D341Med (cell line): ENCODE measurements around the gene ADAMTS8.

Experiments
- DNase-seq: peaks from one replicate; pipeline ENCODE4 v3.0.0; 2012; ENCODE audit warnings: low spot score

Gene ADAMTS8, protein sequence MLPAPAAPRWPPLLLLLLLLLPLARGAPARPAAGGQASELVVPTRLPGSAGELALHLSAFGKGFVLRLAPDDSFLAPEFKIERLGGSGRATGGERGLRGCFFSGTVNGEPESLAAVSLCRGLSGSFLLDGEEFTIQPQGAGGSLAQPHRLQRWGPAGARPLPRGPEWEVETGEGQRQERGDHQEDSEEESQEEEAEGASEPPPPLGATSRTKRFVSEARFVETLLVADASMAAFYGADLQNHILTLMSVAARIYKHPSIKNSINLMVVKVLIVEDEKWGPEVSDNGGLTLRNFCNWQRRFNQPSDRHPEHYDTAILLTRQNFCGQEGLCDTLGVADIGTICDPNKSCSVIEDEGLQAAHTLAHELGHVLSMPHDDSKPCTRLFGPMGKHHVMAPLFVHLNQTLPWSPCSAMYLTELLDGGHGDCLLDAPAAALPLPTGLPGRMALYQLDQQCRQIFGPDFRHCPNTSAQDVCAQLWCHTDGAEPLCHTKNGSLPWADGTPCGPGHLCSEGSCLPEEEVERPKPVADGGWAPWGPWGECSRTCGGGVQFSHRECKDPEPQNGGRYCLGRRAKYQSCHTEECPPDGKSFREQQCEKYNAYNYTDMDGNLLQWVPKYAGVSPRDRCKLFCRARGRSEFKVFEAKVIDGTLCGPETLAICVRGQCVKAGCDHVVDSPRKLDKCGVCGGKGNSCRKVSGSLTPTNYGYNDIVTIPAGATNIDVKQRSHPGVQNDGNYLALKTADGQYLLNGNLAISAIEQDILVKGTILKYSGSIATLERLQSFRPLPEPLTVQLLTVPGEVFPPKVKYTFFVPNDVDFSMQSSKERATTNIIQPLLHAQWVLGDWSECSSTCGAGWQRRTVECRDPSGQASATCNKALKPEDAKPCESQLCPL

GRCh38 chr11:130428316-130429119, at the start of gene ADAMTS8:
Gene ADAMTS8 (minus strand): TSS chr11:130428609. CDS start chr11:130428286, 323 bp downstream.
- DNase-seq = peak; percentile 80

DNA sequence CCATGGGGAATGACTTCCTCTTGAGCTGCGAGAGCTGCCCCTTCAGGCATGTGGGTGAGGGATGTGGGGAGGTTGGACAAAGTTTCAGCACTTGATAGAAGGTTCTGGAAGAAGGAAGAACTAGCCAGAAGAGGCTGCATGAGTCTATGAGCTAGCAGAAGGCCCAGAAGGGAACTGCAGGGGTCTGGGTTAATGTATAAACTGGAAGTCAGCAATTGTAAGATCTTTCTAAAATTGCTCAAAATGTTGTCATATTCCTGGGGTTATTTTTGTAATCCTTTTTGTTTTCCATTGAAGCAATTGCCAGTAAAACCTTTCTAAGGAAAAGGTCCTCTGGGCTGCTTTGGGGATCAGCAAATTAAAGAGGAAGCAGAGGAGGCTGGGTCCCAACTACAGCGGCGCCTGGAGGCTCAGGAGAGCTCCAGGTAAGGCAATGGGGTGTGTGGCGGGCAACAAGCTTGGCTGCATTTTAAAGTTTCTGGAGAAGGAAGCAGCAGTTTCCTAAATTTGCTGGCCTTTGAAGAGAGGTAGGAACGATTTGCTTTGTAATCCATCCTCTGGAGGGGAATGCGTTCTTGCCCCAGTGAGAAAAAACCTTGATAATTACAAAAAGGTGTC, 49.3 kb upstream of the ADAMTS8 start:
- DNase-seq = no peak

DNA sequence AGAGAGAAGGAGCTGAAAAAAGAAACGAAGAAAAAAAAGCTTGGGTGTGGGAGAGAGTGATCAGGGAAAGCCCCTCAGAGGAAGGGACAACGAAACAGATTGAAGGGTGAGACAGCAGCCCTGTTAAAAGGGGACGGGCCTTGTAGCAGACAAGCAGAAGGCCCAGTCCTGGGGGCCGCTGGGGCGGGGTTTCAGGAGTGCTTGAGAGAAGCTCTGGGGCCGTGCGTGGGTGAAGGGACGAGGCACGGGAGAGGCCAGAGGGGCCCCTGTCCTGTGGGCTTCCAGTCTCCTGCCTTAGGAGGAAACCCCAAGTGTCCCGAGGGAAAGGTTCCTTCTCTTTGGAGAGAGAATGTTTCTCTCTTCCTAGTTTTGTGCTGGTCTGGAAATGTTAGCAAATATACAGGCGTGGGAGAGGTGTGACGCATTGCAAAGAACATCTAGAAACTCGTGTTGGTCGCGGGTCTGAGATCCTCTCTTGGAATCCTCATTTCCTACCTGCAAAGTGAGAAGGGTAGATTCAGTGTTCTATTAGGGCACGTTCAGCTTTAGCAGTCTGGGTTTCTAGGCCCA, 48.6 kb upstream of the ADAMTS8 start:
- no peak for DNase-seq

DNA sequence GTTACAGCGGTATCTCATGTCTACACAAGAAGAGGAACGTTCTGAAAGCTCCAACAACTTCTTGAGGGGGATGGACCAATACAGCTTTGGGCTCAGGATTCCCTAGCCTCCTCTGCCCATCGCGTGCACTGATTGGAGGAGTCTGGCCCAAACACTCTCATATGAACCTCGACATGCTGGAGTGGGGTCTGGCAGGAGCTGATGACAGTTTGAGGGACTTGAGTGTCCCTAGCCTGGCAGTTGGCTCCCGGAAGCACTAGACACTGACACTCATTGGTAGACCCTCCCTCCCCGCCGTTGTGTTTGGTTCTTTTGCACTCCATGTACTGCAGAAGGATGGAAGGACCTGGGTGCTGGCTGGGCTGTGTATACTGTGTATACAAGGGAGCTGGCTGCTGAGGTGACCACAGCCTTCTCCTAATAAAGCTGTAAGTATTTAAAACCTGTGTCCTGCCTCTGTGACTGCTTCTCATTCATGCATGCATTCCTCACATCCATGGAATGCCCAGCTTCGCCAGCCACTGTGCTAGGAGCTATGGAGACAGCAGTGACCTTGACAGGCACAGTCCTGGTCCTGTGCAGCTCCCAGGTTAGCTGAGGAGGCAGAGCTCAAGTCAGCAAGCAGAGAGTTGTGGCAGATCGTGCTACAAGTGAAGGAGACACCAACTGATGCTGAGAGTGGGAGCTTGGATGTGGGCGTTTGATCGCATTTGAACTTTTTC, 48.0 kb upstream of the ADAMTS8 start:
- no peak for DNase-seq

- no peak for DNase-seq
These were observed 47.1 kb upstream of the ADAMTS8 start for GRCh38 chr11:130475426-130476053.

DNA sequence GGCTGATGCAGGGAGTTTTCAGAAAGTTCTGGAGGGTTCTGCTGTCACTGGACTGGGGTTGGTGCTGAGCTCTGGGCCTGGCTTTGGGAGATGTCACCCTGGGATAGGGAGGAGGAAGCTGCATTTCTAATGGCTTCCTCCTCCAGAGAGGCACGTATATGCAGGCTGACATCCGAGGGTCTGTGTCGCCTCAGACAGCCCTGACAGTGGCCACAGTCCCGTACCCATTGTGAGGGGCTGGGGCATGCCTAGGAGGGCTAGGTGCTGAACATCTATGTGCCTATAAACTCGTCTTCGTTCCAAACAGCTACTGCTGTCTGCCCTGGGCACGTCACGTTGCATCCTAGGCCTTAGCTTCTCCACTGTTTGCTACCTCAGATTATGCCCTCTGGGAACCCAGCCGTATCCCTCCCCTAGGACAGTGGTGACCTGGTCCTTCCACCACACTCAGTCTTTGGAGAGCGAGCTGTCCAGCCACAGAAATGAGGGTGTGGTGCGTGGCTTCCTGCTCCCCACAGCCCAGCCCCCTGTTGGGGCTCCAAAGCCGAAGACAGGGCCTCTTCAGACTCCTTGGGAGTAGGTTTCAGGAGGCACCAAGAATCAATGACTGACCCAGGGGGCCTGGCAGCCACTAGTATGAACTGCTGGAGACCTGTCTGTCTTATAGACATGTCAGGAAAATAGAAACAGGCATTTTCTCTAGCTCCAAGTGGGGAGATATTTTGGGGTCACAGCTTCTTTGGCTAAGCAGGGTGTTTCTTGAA, 46.4 kb upstream of the ADAMTS8 start:
- DNase-seq = peak; percentile 13

DNA sequence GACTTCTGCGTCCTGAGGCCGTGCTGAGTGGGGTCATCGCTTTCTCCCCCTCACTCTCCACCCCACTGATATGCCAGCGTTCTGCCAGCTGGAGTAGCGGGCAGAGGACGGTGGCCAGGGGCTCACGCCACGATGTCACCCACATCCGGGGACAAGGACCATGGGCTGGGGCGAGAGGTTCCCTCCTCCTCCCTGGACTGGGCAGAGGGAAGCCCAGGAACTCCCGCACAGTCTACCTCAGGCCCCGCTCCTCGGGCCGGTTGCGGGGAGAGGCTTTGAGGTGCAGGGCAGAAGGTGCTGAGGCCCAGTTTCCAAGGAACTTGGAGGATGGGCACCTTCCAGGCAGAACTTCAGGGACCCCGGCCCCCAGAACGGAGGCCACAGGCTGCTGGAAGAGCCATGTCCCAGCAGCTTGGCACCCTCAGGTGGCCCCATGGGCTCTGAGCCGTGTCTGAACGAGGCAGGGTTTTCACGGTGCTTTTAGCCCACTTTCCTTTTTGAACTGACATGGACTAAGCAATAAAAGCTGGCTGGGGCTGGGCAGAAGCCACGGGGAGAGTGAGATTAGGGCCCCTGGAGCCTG, 45.5 kb upstream of the ADAMTS8 start:
- DNase-seq = peak; percentile 17

GRCh38 chr11:130473056-130473794, 44.8 kb upstream of the ADAMTS8 start:
- DNase-seq = peak; percentile 23

DNA sequence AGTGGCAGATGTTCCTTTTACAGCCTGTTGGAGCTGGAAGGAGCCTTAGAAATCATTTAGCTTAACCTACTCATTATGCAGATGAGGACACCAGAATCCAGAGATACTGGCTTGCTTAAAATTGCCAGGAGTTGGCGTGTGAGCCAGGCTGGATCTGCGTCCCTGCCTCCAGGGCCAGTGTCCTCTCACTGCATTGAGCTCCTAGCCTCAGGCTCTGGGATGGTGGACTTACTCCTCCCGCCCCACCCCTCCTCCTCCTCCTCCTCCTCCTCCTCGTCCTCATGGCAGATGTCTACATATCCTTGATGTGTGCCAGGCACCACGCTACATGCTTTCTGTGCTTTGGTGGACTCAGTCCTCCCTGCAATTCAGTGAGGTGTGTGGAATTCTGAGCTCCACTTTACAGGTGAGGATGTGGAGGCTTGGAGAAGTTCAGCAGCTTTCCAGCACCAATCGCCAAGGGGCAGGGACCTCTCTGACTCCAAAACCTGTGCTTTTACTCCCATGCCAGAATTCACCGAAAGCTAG, 44.1 kb upstream of the ADAMTS8 start:
- peak; percentile 7 for DNase-seq

- peak; percentile 4 for DNase-seq
These were observed 43.5 kb upstream of the ADAMTS8 start for GRCh38 chr11:130471731-130472433.

- DNase-seq = peak; percentile 9
These were observed 42.7 kb upstream of the ADAMTS8 start for GRCh38 chr11:130470832-130471706.

GRCh38 chr11:130469181-130469580, 40.8 kb upstream of the ADAMTS8 start:
- no peak for DNase-seq

- DNase-seq = no peak
These were observed 38.9 kb upstream of the ADAMTS8 start for GRCh38 chr11:130467116-130467900.

- no peak for DNase-seq
These were observed 36.9 kb upstream of the ADAMTS8 start for GRCh38 chr11:130465263-130465662.

GRCh38 chr11:130464291-130464812, 35.9 kb upstream of the ADAMTS8 start:
- DNase-seq = no peak
